ENCODE results near the gene MFSD12.

MFSD12 gene

DNA sequence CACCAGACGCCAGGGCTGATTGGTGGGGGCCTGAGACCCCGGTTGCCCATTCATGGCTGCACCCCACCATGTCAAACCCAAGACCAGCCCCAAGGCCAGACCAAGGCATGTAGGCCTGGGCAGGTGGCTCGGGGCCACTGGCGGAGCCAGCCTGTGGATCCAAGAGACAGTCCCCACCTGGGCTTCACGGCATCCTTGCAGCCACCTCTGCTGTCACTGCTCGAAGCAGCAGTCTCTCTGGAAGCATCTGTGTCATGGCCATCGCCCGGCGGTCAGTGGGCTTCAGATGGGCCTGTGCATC, 22.2 kb downstream of the MFSD12 start:
- H3K4me3 ChIP-seq (ENCODE audit: low read depth, low read length) = no peak overlapping the region
- no peak for DNase-seq (ENCODE audit: low read depth)
- TF ChIP-seq POLR2A (IDR thresholded peaks at IDR 0.05; ENCODE audit: extremely low read depth, insufficient read length) (no peak), MYC (IDR thresholded peaks at IDR 0.05; ENCODE audit: low read depth, low read length) (no peak)
- TF ChIP-seq, protein P1, sequence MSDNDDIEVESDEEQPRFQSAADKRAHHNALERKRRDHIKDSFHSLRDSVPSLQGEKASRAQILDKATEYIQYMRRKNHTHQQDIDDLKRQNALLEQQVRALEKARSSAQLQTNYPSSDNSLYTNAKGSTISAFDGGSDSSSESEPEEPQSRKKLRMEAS (IDR thresholded peaks at IDR 0.05; ENCODE audit: low read depth, low read length) = no peak

DNA sequence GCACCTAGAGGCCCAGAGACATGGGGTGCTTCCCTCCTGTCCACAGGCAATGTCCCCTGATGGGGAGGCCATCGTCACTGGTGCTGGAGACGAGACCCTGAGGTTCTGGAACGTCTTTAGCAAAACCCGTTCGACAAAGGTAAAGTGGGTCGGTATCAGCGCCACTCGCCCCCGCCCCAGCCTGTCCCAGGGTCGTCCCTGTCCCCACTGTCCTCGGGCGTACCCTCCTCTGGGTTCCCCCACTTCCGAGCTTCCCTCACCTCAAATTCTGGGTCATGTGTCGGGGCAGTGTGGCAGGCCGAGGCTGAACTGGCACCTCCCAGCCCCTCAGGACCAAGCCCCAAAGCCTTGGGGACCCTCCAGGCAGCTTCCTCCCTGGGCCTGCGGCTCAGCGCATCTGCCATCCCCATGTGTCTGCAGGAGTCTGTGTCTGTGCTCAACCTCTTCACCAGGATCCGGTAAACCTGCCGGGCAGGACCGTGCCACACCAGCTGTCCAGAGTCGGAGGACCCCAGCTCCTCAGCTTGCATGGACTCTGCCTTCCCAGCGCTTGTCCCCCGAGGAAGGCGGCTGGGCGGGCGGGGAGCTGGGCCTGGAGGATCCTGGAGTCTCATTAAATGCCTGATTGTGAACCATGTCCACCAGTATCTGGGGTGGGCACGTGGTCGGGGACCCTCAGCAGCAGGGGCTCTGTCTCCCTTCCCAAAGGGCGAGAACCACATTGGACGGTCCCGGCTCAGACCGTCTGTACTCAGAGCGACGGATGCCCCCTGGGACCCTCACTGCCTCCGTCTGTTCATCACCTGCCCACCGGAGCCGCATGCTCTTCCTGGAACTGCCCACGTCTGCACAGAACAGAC, 22.8 kb downstream of the MFSD12 start:
- no peak for DNase-seq (ENCODE audit: low read depth)
- no peak overlapping the region for H3K4me3 ChIP-seq (ENCODE audit: low read depth, low read length)
- TF ChIP-seq MYC (IDR thresholded peaks at IDR 0.05; ENCODE audit: low read depth, low read length) = no peak

DNA sequence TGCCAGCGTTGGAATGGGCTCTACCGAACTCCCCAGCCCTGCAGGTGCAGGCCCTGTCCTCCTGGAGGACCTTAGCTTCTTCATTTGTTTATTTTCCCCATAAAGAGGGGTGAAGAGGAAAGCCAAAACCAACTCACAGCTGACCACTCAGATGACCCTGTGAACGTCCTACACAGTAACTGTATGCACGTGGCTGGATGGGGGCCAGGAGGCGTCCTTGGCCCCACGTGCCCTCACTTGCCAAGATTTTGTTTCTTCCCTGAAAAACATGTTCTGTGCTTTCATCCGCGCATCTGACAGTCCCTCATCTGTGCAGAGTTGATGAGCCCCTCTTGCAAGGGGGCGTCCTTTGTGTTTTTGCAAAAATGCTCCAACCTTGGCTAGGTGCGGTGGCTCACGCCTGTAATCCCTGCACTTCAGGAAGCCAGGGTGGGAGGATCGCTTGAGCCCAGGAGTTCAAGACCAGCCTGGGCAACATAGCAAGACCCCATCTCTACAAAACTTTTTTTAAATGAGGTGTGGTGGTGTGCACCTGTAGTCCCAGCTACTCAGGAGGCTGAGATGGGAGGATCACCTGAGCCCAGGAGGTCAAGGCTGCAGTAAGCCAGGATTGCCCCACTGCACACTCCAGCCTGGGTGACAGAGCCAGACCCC, 23.7 kb downstream of the MFSD12 start:
- no peak for DNase-seq (ENCODE audit: low read depth)
- TF ChIP-seq MYC (IDR thresholded peaks at IDR 0.05; ENCODE audit: low read depth, low read length) (no peak), POLR2A (IDR thresholded peaks at IDR 0.05; ENCODE audit: extremely low read depth, insufficient read length) (no peak)
- TF ChIP-seq, protein P2, sequence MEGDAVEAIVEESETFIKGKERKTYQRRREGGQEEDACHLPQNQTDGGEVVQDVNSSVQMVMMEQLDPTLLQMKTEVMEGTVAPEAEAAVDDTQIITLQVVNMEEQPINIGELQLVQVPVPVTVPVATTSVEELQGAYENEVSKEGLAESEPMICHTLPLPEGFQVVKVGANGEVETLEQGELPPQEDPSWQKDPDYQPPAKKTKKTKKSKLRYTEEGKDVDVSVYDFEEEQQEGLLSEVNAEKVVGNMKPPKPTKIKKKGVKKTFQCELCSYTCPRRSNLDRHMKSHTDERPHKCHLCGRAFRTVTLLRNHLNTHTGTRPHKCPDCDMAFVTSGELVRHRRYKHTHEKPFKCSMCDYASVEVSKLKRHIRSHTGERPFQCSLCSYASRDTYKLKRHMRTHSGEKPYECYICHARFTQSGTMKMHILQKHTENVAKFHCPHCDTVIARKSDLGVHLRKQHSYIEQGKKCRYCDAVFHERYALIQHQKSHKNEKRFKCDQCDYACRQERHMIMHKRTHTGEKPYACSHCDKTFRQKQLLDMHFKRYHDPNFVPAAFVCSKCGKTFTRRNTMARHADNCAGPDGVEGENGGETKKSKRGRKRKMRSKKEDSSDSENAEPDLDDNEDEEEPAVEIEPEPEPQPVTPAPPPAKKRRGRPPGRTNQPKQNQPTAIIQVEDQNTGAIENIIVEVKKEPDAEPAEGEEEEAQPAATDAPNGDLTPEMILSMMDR (IDR thresholded peaks at IDR 0.05; ENCODE audit: low read depth, low read length) = no peak
- TF ChIP-seq, protein P1 (IDR thresholded peaks at IDR 0.05; ENCODE audit: low read depth, low read length) = no peak
- H3K4me3 ChIP-seq (ENCODE audit: low read depth, low read length) = no peak overlapping the region

DNA sequence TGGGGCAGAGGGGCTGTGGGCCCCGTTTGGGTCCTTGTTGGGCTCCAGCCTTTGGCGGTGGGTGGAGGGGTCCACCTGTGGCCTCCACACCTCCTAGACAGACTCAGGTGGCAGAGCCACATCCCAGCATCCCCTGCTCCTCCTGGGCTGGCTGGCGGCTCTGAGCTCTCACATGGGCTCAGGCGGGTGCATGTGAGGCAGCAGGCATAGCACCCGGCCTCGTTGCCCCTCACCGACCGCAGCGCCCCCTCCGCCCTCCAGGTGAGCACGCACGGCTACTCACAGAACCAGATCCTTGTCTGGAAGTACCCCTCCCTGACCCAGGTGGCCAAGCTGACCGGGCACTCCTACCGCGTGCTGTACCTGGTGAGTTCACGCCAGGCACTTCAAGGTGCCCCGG, 24.4 kb downstream of the MFSD12 start:
- no peak for DNase-seq (ENCODE audit: low read depth)
- H3K4me3 ChIP-seq (ENCODE audit: low read depth, low read length) = no peak overlapping the region
- TF ChIP-seq, protein P2 (IDR thresholded peaks at IDR 0.05; ENCODE audit: low read depth, low read length) = no peak
- TF ChIP-seq POLR2A (IDR thresholded peaks at IDR 0.05; ENCODE audit: extremely low read depth, insufficient read length) = no peak
- no peak for TF ChIP-seq MYC (IDR thresholded peaks at IDR 0.05; ENCODE audit: low read depth, low read length)
- TF ChIP-seq, protein P1 (IDR thresholded peaks at IDR 0.05; ENCODE audit: low read depth, low read length) = no peak

DNA sequence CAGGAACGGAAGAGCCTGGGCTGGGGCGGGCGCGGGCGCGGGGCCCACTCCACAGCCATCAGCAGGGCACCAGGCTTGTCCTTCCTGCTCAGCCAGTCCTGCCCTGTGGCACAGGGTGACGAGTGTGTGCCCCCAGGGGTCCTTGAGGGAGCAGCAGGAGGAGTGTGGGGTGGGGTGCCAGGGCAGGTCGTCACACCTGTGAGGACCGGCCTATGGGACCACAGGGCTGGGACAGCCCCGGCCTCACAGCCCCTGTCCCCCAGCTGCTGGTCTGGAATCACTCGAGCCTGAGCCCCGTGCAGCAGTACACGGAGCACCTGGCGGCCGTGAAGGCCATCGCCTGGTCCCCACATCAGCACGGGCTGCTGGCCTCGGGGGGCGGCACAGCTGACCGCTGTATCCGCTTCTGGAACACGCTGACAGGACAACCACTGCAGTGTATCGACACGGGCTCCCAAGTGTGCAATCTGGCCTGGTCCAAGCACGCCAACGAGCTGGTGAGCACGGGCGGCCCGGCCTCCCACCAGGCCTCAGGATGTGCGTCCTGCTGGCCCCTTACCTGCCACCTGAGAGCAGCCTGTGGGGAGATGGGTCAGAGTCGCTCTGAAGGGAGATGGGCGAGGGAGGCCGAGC, 25.1 kb downstream of the MFSD12 start:
- H3K4me3 ChIP-seq (ENCODE audit: low read depth, low read length) = no peak overlapping the region
- no peak for DNase-seq (ENCODE audit: low read depth)
- TF ChIP-seq MYC (IDR thresholded peaks at IDR 0.05; ENCODE audit: low read depth, low read length) (no peak), POLR2A (IDR thresholded peaks at IDR 0.05; ENCODE audit: extremely low read depth, insufficient read length) (no peak)
- TF ChIP-seq, protein P2 (IDR thresholded peaks at IDR 0.05; ENCODE audit: low read depth, low read length) = no peak
- TF ChIP-seq, protein P1 (IDR thresholded peaks at IDR 0.05; ENCODE audit: low read depth, low read length) = no peak

DNA sequence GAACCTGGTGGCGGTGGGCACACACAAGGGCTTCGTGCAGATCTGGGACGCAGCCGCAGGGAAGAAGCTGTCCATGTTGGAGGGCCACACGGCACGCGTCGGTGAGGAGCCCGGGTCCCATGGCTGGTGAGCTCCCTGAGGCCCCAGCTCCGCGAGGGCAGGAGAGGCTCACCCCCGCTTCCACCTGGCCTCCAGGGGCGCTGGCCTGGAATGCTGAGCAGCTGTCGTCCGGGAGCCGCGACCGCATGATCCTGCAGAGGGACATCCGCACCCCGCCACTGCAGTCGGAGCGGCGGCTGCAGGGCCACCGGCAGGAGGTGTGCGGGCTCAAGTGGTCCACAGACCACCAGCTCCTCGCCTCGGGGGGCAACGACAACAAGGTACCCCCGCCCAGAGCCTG, 25.7 kb downstream of the MFSD12 start:
- no peak for DNase-seq (ENCODE audit: low read depth)
- TF ChIP-seq, protein P1 (IDR thresholded peaks at IDR 0.05; ENCODE audit: low read depth, low read length) = no peak
- TF ChIP-seq POLR2A (IDR thresholded peaks at IDR 0.05; ENCODE audit: extremely low read depth, insufficient read length) (no peak), MYC (IDR thresholded peaks at IDR 0.05; ENCODE audit: low read depth, low read length) (no peak)
- TF ChIP-seq, protein P2 (IDR thresholded peaks at IDR 0.05; ENCODE audit: low read depth, low read length) = no peak
- H3K4me3 ChIP-seq (ENCODE audit: low read depth, low read length) = no peak overlapping the region
